HUDEP-2 (cell line): Measurements from ENCODE around the gene ARHGAP24.
"Not testable (repeated sequence)": the region's sequence is repeated elsewhere in the genome, so short reads cannot be mapped to it uniquely, and the experiment has no call there.

Source experiments
- DNase-seq, 76 experiments: peaks; one replicate each; lab custom pipeline; 2025; ENCODE audit not compliant: unreplicated experiment in 76 of 76; lab: John Stamatoyannopoulos, UW

The ARHGAP24 gene

DNA sequence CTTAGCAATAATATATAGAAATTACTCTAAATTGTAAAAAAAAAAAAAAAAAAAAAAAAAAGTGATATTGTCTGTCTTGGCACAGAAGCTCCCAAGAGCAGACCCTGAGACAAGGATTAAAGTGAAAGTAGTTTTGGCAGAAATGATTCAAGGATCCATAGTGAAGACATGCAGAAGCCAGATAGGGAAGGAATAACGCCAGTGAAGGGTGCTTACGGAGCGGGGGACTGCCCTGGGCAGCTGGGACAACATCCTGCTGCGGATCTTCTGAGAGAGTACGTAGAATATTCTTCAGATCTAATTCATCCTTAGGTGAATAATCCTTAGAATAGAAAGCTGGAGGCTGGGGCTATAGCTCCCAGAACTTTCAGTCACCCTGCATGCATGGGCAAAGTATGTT lies 39.8 kb downstream of the ARHGAP24 start:
- DNase-seq: no peak

DNA sequence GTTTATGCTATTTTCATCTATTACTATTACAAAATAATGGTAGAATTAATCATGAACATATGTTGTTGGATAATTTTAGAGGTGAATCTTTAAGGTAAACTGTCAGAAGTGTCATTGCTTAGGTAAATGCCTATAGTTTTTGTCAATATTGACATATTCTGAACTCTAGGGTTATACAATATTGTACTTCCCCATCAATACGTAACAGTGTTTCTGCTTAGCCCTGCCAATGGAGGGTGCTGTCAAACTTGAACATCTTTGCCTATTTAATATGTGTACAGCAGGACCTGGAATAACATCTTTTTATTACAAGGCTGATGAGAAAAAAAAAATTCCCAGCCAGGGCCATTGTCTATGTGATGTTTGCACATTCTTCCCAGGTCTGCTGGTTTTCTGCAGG lies 40.8 kb downstream of the ARHGAP24 start:
- DNase-seq: no peak

DNA sequence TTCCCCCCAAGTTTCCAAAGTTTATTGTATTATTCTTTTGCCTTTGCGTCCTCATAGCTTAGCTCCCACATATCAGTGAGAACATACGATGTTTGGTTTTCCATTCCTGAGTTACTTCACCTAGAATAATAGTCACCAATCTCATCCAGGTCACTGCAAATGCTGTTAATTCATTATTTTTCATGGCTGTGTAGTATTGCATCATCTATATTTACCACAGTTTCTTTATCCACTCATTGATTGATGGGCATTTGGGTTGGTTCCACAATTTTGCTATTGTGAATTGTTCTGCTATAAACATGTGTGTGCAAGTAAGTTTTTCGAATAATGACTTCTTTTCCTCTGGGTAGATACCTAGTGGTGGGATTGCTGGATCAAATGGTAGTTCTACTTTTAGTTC lies 43.6 kb downstream of the ARHGAP24 start:
- DNase-seq: not testable (repeated sequence)

DNA sequence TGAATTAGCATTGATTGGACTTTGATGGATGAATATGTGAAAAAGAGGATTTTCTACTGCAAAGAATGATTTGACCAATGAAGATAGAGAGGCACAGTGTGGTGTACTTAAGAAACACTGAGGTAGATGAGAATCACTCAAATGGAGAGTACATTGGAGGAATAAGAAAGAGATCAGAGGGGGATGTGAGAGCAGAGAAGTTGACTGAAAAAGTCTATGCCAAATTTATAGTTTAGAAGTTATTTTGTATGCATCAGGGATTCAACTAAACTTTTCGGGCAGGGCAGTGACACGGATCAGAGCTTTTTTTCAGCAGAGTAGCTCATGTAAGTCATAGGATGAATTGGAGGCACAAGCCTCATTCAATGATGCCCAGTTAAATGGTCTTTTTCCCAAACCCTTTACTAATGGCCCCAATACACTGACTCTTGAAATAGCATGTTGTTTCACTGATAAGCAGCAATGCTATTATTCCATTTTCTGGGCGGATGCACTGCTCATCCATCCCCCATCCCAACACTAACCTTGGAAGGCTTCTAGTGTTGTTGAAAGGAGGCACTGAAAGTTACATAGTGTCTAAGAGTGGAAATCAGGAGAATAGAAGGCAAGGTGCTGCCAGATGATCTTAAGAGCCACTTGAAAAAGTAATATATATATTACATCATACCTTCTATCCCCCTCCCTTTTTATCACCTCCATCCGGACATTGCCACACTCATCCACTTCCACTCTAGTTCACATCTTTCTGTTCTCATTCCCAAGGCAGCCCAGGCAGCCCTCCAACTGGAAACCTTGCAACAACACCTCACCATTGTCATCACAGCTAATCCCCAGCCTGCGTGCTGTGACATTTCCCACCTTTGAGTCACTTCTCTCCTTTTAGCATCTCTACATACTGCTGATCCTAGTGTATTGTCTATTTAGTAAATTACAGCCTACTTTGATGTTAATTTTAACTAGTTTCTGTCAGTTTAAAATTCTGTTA lies 46.1 kb downstream of the ARHGAP24 start:
- no peak for DNase-seq

GRCh38 chr4:85522277-85522676 lies 47.3 kb downstream of the ARHGAP24 start:
- DNase-seq: no peak

- no peak for DNase-seq
These were observed 47.9 kb downstream of the ARHGAP24 start for GRCh38 chr4:85522836-85523235.

DNA sequence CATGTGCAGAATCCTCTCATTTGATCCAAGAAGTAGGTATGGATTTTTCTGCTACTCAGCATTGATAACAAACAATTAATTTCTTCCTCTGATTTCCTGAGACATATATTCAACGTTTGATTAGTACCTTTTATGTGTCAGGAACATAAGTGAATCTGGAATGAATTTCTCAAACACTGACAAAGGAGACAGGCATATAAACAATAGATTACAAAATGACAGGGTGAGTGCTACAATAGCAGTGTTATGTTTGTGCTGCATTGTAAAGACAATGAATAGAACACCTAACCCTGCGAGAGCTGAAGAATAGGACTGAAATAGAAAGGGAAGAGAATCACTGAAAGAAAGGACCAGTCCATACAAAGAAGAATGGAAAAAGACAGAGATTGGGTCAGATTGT lies 52.9 kb downstream of the ARHGAP24 start:
- no peak for DNase-seq

DNA sequence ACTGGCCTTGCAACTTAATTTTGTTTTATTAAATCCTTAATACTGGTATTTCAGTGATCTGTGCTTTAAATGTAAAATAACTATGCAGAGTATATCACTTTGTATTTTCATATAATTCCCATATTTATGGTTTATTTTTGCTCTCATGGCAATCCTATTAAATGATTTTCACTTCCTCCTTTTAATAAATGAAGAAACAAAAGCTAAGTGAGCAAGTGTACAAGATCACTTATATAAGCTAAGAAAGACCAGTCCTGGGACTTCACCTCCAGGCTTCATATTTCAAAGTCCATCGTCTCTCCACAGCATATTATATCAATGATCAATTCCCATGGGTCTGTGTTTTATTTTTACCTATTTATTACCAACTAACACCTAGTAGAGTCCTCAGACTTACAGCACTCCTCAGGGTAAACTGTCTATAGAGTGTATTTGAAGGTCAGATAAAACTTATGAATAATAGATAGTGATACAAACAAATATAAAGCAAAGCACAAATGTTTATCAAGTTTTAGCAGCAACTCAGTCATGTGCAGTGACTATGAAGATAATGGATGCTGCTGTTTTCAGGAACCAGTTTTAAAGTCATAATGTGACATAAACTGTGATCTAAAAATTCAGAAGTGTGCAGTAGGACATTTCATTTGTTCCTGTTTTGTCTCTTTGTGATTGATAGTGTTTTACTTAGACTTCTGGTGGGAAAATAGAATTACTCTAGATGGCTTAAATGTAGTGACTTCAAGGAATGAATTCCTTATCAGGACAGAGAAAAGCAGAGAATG lies 56.8 kb downstream of the ARHGAP24 start:
- DNase-seq: no peak

DNA sequence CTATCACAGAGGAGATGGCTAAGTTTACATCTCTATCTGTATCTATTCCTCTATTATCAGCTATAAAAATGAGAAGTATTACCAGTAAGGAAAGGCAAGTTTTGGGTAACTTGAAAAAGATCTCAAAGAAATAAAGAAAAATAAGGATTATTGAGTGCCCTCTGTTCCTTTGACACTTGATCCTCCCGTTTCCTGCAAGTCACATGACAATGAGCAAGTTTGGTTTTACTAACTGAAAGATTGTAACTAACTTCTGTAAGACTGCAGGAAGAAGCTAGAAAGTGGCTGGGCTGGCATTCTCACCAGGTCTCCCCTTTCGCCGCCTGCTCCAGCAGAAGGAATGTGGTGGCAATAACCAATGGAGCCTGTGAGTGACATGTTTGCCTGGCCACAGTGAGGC lies 59.2 kb downstream of the ARHGAP24 start:
- no peak for DNase-seq

- no peak for DNase-seq
These were observed 68.9 kb downstream of the ARHGAP24 start for GRCh38 chr4:85543832-85544231.

DNA sequence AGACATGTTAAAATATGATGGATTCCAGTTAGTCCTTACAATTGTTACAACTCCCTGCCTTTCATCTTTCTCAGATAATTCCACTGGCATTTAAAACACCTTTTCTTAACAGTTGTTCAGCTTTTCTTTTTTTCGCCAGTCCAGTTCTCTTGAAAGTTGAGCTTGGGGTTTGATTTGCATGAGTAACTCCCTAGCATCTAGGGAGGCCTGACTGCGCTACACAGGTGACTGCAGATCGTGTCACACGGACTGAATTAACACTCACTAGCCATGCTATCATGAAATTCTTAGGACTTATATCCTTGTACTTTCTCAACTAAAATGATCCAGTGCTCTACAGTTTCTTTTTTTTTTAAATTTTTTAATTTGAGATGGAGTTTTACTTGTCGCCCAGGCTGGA lies 69.8 kb downstream of the ARHGAP24 start:
- no peak for DNase-seq

GRCh38 chr4:85548116-85548515 lies 73.2 kb downstream of the ARHGAP24 start:
- no peak for DNase-seq

- DNase-seq: no peak
These were observed 73.9 kb downstream of the ARHGAP24 start for GRCh38 chr4:85548841-85549240.

- DNase-seq: no peak
These were observed 80.3 kb downstream of the ARHGAP24 start for GRCh38 chr4:85555206-85555605.

- no peak for DNase-seq
These were observed 81.3 kb downstream of the ARHGAP24 start for GRCh38 chr4:85556283-85556682.

DNA sequence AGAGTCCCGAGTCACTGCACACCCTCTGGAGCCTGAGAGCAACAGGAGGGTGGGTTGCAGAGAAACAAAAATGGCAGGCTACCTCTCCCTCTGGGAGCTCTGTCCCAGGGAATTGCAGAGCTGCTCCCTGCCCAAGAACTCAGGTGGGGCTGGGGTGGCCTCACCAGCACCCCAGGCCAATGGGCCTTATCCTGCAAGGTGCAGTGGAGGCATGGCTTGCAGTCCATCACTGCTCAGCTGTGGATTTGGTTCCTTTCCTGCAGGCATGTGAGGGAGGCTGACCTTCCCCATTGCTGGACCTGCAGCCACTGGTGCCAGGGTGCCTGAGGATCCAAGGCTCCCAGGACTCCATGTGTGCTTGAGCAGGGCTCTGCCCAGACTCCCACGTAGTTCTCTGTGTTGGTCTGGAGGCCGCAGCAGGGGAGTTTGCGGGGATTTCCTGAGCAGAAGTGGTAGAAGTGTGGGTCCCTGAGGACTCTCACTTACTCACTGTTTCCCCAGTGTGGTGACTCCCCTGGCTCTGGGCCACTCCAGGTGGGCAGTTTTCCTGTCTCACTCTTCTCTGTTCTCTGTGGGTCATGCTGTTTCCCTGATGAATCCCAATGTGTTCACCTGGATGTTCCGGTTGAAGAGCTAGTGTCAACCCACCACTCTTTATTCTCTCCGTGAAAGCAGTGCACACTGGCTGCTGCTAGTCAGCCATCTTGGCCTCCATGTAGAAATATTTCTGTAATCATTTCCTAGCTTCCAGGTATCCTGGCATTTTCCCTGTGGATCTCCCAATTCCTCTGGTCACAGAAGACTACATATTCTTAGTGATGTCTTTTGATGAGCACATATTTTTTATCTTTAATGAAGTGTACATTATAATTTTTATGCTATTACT lies 82.3 kb downstream of the ARHGAP24 start:
- DNase-seq: peak in 1 of 76 experiments; percentile 1

DNA sequence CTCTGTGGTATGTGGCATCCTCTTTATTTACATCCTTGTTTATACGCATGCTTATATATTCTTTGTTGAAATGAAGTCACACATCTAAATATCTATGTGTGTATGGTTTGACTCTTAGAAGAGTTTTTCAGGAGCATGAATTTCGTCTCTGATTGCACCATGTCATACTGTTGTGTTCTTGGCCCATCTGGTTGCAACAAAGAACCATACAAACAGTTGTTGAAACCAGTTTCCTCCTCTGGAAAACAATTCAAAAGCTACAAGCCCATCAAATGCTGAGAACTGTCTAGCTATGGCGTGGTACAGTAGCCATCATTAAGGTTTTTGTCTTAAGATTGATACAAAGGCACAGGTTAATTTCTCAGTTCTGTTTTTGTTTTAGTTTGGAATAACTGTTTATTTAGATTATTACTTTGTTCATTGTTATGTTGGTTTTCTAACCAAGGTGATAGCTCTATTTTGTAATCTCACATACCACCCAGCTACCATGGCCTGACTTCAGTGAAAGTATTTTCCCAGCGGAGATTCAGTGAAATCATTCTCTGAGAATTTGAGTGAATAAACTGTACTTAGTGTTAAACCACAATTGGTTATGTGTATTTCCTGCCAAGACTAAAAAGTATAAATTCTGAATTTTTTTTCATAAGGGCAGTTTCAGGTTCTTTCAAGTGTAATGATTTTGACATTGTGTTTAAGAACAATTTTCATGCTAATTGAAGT lies 91.0 kb downstream of the ARHGAP24 start:
- DNase-seq: no peak

- DNase-seq: no peak
These were observed 94.9 kb downstream of the ARHGAP24 start for GRCh38 chr4:85569730-85570299.

- DNase-seq: no peak
These were observed 95.4 kb downstream of the ARHGAP24 start for GRCh38 chr4:85570388-85570787.

DNA sequence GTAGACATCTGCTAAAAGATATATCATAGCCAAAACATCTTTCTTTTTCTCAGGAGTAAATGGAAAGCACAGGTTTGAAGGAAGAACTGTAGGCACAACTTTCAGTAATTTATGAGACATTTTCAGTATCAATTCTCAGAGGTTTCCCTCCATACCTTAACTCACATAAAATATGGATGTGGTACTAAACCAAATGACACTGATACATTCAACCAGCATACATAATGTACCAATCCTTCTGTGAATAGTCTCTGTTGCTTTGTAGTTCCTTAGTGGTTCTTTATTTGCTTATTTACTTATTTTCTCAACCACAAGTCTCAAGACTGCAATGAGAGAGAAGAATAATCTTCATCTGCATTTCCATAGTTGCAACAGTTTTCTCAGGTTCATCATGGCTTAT lies 96.1 kb downstream of the ARHGAP24 start:
- DNase-seq: no peak
